ENCODE results near the gene CYRIA.

DNA sequence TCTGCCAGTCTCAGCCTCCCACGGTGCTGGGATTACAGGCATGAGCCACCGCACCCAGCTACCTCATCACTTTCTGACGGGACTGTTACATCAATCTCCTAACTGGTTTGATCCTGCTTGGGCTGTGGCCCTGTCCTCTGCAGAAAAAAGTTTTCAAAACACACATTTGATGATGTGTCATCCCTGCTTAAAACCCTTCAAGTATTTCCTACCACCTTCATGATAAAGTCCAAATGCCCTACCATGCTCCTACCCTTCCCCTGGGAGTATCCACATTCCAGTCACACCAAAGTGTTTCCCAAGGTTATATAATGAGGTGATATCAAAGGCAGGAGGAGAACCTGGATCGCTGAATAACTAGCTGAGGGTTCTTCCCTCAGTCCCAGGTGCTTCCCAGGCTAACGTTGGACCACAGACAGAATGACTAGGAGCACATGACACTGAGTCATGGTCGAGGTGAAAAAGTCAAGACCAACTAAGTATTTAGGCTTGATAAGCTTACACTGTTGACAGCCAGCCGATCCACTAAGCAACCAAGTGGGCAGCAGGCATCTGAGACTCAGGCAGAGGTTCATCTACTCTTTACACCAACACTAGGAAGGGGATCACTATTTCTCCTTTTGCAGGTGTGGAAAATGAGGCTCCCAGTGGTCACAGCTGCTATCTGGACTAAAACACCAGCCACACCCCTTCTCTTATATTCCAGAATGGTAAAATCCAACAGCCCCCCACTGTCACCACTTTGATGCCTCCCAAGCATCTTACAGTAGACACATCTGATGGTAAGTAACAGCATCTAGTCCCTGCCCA is 31.8 kb downstream of the CYRIA start:
- TF ChIP-seq CTCF (IDR thresholded peaks at IDR 0.05) (no peak), ZFX (IDR thresholded peaks at IDR 0.05; ENCODE audit: borderline replicate concordance) (no peak)

All from 22Rv1 (cell line).